MCF 10A (cell line): ENCODE measurements around the gene EDEM1. TPM values are rescaled to one million over a fixed set of nuclear protein-coding genes. Genes with fewer than 3 reads are reported as not detected.
A peak's percentile ranks its signal among the peaks of the same experiment; 100 is the strongest.

Experiments used
- BruUV-seq: library from RNA; stranded (reverse); fragments of 400-500 nt; replicated peaks from 2 replicates; lab custom pipeline; 2021; lab: Mats Ljungman, UMichigan
- CTCF ChIA-PET: fragments of 300-600 bp; sonication (Branson Sonifier 250); formaldehyde crosslinking; extraction: SDS; loops from one replicate; lab custom pipeline; 2021; ENCODE audit warnings: antibody characterized with exemption, inconsistent platforms; lab: Yijun Ruan, JAX
- POLR2A ChIA-PET: fragments of 300-600, 350-650 bp; sonication (Branson Sonifier 250); formaldehyde crosslinking; extraction: SDS; loops from one replicate; lab custom pipeline; 2020; ENCODE audit warnings: antibody characterized with exemption, inconsistent platforms; lab: Yijun Ruan, JAX
- DNase-seq: peaks from one replicate; pipeline ENCODE4 v3.0.0-alpha.2; 2018; ENCODE audit not compliant: unreplicated experiment
- H3K27ac Mint-ChIP-seq: one replicate; pipeline ENCODE4 v1.8.0; 2022; ENCODE audit warnings: mild to moderate bottlenecking, low read depth, mixed read lengths; ENCODE audit not compliant: unreplicated experiment
- H3K27me3 Mint-ChIP-seq: one replicate; pipeline ENCODE4 v1.8.0; 2022; ENCODE audit warnings: mixed read lengths; ENCODE audit not compliant: insufficient read depth, unreplicated experiment
- H3K36me3 Mint-ChIP-seq: one replicate; pipeline ENCODE4 v1.8.0; 2022; ENCODE audit warnings: mild to moderate bottlenecking, moderate library complexity, mixed read lengths; ENCODE audit not compliant: insufficient read depth, unreplicated experiment
- H3K4me1 Mint-ChIP-seq: one replicate; pipeline ENCODE4 v1.8.0; 2022; ENCODE audit warnings: mixed read lengths; ENCODE audit not compliant: insufficient read depth, unreplicated experiment
- H3K4me3 Mint-ChIP-seq: one replicate; pipeline ENCODE4 v1.8.0; 2022; ENCODE audit warnings: mild to moderate bottlenecking, moderate library complexity, mixed read lengths; ENCODE audit not compliant: unreplicated experiment
- H3K9me3 Mint-ChIP-seq: one replicate; pipeline ENCODE4 v1.8.0; 2022; ENCODE audit warnings: mixed read lengths; ENCODE audit not compliant: unreplicated experiment
- intact Hi-C: fragments of 100-400 bp; cut with micrococcal nuclease; formaldehyde crosslinking; loops from 2 replicates; pipeline ENCODE4 v1.14.1; 2022
- total RNA-seq: library from RNA; stranded (reverse); gene quantifications from 2 replicates; pipeline ENCODE4 v1.2.3, GENCODE V29; 2022
- TF ChIP-seq, protein P1 (sequence below): fragments of 200-600 bp; IDR thresholded peaks from one replicate; pipeline ENCODE4 v1.8.0; 2022; ENCODE audit warnings: antibody characterized with exemption, mild to moderate bottlenecking; ENCODE audit not compliant: unreplicated experiment

The EDEM1 gene
- total RNA-seq, 1 experiment from 2014 or later, result 114 TPM

- CTCF ChIA-PET, result no interaction called here
- Mint-ChIP-seq H3K9me3 (no peaks in the 10 kb centered on the region), H3K4me3 (no peak overlapping the region), H3K4me1 (no peaks in the 10 kb centered on the region), H3K27ac (peak overlapping the region; percentile 68), H3K36me3 (peaks cover 92% of the 10 kb centered on the region), H3K27me3 (no peaks in the 10 kb centered on the region)
- TF ChIP-seq, protein P1, sequence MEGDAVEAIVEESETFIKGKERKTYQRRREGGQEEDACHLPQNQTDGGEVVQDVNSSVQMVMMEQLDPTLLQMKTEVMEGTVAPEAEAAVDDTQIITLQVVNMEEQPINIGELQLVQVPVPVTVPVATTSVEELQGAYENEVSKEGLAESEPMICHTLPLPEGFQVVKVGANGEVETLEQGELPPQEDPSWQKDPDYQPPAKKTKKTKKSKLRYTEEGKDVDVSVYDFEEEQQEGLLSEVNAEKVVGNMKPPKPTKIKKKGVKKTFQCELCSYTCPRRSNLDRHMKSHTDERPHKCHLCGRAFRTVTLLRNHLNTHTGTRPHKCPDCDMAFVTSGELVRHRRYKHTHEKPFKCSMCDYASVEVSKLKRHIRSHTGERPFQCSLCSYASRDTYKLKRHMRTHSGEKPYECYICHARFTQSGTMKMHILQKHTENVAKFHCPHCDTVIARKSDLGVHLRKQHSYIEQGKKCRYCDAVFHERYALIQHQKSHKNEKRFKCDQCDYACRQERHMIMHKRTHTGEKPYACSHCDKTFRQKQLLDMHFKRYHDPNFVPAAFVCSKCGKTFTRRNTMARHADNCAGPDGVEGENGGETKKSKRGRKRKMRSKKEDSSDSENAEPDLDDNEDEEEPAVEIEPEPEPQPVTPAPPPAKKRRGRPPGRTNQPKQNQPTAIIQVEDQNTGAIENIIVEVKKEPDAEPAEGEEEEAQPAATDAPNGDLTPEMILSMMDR, result no peak
- POLR2A ChIA-PET, result no interaction called here
- no TSS peak for BruUV-seq
- intact Hi-C loops, result no loop called here
- no peak for DNase-seq
These were observed 23.4 kb downstream of the EDEM1 start for GRCh38 chr3:5210926-5211325.

GRCh38 chr3:5212628-5213573, 25.4 kb downstream of the EDEM1 start:
- no TSS peak for BruUV-seq

GRCh38 chr3:5213574-5213966, 26.1 kb downstream of the EDEM1 start:
- no peak for DNase-seq
- no peak overlapping the region for H3K4me3 Mint-ChIP-seq
- no peaks in the 10 kb centered on the region for H3K9me3 Mint-ChIP-seq
- BruUV-seq, result no TSS peak
- TF ChIP-seq, protein P1, result no peak
- no peaks in the 10 kb centered on the region for H3K4me1 Mint-ChIP-seq
- no peaks in the 10 kb centered on the region for H3K27me3 Mint-ChIP-seq
- CTCF ChIA-PET, result interaction anchor here (1.3 kb wide), 1 partner anchor 89 kb away, joined by 3 read pairs; no protein-coding TSS in a partner anchor
- H3K36me3 Mint-ChIP-seq, result peaks cover 91% of the 10 kb centered on the region
- intact Hi-C loops, result no loop called here
- H3K27ac Mint-ChIP-seq, result no peak overlapping the region
- POLR2A ChIA-PET, result no interaction called here

More at GRCh38 chr3:5212628-5213573, 25.4 kb downstream of the EDEM1 start:
- TF ChIP-seq, protein P1, result no peak
- Mint-ChIP-seq H3K4me1 (no peaks in the 10 kb centered on the region), H3K4me3 (no peak overlapping the region), H3K36me3 (peaks cover 91% of the 10 kb centered on the region), H3K27ac (peak overlapping the region; percentile 81), H3K27me3 (no peaks in the 10 kb centered on the region), H3K9me3 (no peaks in the 10 kb centered on the region)
- ChIA-PET CTCF (interaction anchor here (1.3 kb wide), 1 partner anchor 88 kb away, joined by 3 read pairs; no protein-coding TSS in a partner anchor), POLR2A (no interaction called here)
- intact Hi-C loops, result no loop called here
- no peak for DNase-seq

DNA sequence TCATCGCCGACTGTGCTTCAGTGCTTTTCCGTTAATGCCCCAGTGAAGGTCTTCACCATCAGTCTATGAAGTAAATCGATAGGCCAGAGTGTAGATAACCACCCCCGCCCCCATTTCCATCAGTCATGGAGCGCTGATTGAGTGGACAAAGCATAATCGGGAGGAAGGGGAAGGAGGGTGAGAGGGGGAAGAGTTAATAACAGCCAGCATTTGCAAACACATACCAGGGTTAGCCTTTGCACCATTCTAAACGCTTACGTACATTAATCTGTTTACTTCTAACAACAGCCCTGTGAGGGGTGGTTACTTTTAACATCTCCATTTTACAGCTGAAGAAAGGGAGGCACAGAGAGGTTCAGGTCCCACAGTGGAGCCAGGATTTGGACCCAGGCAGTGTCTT, 26.8 kb downstream of the EDEM1 start:
- Mint-ChIP-seq H3K4me3 (no peak overlapping the region), H3K27me3 (no peaks in the 10 kb centered on the region), H3K9me3 (no peaks in the 10 kb centered on the region), H3K36me3 (peaks cover 91% of the 10 kb centered on the region), H3K27ac (peak overlapping the region; percentile 12), H3K4me1 (no peaks in the 10 kb centered on the region)
- CTCF ChIA-PET, result interaction anchor here (1.3 kb wide), 1 partner anchor 90 kb away, joined by 3 read pairs; no protein-coding TSS in a partner anchor
- POLR2A ChIA-PET, result no interaction called here
- intact Hi-C loops, result no loop called here
- TF ChIP-seq, protein P1, result no peak
- BruUV-seq, result no TSS peak
- no peak for DNase-seq
